Measurements from ENCODE around the gene REXO5. TPM values are rescaled to one million over a fixed set of nuclear protein-coding genes. Genes with fewer than 3 reads are reported as not detected.

Gene REXO5
- total and polyA plus RNA-seq, 9 of the 15 experiments (the other 6 are each of a cell fraction or from before 2014, with no cell fraction given) = 10.5 to 45.1 (median 25.4) TPM

- Histone ChIP-seq H3K9ac (ENCODE audit: insufficient read depth in 1 of 2, low read depth in 2 of 2, low read length in 2 of 2) (no peak overlapping the region), H3K79me2 (ENCODE audit: control insufficient read depth, insufficient read depth, low read length) (no peaks in the 10 kb centered on the region), H3K36me3 (ENCODE audit: control insufficient read depth, insufficient read depth, low read length) (peaks cover 59% of the 10 kb centered on the region; the same call in 2 of the 3 replicates), H3K9me1 (ENCODE audit: control insufficient read depth, insufficient read depth, low read length) (no peaks in the 10 kb centered on the region), H3K4me2 (ENCODE audit: insufficient read depth, low read length) (no peak overlapping the region), H3K4me1 (replicated peaks in 1 of 2; ENCODE audit: control insufficient read depth in 2 of 2, insufficient read depth in 2 of 2, low read length in 2 of 2) (no peaks in the 10 kb centered on the region), H3K4me3 (no peak overlapping the region), H4K20me1 (replicated peaks; ENCODE audit: control insufficient read depth, insufficient read depth, low read length) (no peaks in the 10 kb centered on the region), H2AFZ (ENCODE audit: low read depth, low read length) (no peak overlapping the region), H3K9me3 (replicated peaks; ENCODE audit: control insufficient read depth, insufficient read depth, low read depth, low read length) (no peaks in the 10 kb centered on the region), H3K27me3 (ENCODE audit: control insufficient read depth in 2 of 2, insufficient read depth in 2 of 2, low read length in 2 of 2) (no peaks in the 10 kb centered on the region), H3K27ac (ENCODE audit: extremely low read depth, low read depth, low read length) (no peak overlapping the region)
- CTCF ChIA-PET (ENCODE audit: low intra/inter-chr PET ratio) = no interaction called here
- TF ChIP-seq SAFB2 (IDR thresholded peaks at IDR 0.05; ENCODE audit: borderline replicate concordance, low read depth, low read length, severe bottlenecking) = no peak
- TF ChIP-seq MITF (IDR thresholded peaks at IDR 0.05) = no peak
- TF ChIP-seq FIP1L1 (IDR thresholded peaks at IDR 0.05; ENCODE audit: low read depth, low read length, poor library complexity, severe bottlenecking) = no peak
- TF ChIP-seq PCBP2 (IDR thresholded peaks at IDR 0.05; ENCODE audit: low read depth, low read length, poor library complexity, severe bottlenecking) = no peak
- TF ChIP-seq TRIM25 (IDR thresholded peaks at IDR 0.05; ENCODE audit: borderline replicate concordance) = no peak
- no peak for TF ChIP-seq ATF7 (IDR thresholded peaks at IDR 0.05)
- TF ChIP-seq PHB2 (IDR thresholded peaks at IDR 0.05; ENCODE audit: low read depth) = no peak
- TF ChIP-seq YY1 (IDR thresholded peaks at IDR 0.05; ENCODE audit: borderline replicate concordance in 1 of 3, control insufficient read depth in 1 of 3, extremely low read depth in 1 of 3, insufficient read depth in 3 of 3, insufficient read length in 1 of 3, insufficient replicate concordance in 2 of 3, low read depth in 1 of 3, low read length in 2 of 3) = no peak
- TF ChIP-seq NFATC3 (IDR thresholded peaks at IDR 0.05) = no peak
- 72% methylated on average over 2 of the region's 2 CpGs for WGBS (ENCODE audit: insufficient coverage, low coverage, missing lambda C conversion rate)
- intact Hi-C loops (cut with micrococcal nuclease) (no loop called here), in situ Hi-C loops (cut with MboI) (no loop called here)
- no TSS peak for BruUV-seq (replicated peaks)
- ATAC-seq = no peak
- no peak for FAIRE-seq
- POLR2A ChIA-PET = interaction anchor here (0.7 kb wide), 1 partner anchor 10 kb away, joined by 4 read pairs; no protein-coding TSS in a partner anchor
- no peak for DNase-seq (ENCODE audit: extremely low read depth in 1 of 4, low spot score in 3 of 4)
Measured at GRCh38 chr16:20847550-20847949, 41.2 kb downstream of the REXO5 start.
